Panc1 (cell line): ENCODE measurements around the gene RAP1B. TPM values are rescaled to one million over a fixed set of nuclear protein-coding genes. Genes with fewer than 3 reads are reported as not detected.
A peak's percentile ranks its signal among the peaks of the same experiment; 100 is the strongest.
"Not testable (repeated sequence)": the region's sequence is repeated elsewhere in the genome, so short reads cannot be mapped to it uniquely, and the experiment has no call there.

Experiments
- ATAC-seq: fragments of 200-7000 bp; cut with Tn5 transposase; 2 replicates; pipeline ENCODE4 v1.9.1; 2020; ENCODE audit warnings: mild to moderate bottlenecking, moderate library complexity
- BruUV-seq: library from RNA; stranded (reverse); fragments of 400-500 nt; replicated peaks from 2 replicates; lab custom pipeline; 2021; lab: Mats Ljungman, UMichigan
- CTCF ChIA-PET: fragments of 300-600 bp; sonication (Branson Sonifier 250); formaldehyde crosslinking; loops from one replicate; lab custom pipeline; 2022; ENCODE audit warnings: antibody characterized with exemption; lab: Charles Lee
- POLR2A ChIA-PET: fragments of 300-600 bp; sonication (Branson Sonifier 250); formaldehyde crosslinking; loops from one replicate; lab custom pipeline; 2022; ENCODE audit warnings: antibody characterized with exemption; lab: Charles Lee
- DNase-seq: peaks from one replicate; pipeline ENCODE4 v3.0.0-alpha.2; 2010; ENCODE audit warnings: low read depth, low spot score
- H3K27ac ChIP-seq: 2 replicates; pipeline ENCODE4 v1.5.1; 2011; ENCODE audit warnings: mild to moderate bottlenecking, low read length, inconsistent platforms
- H3K27me3 ChIP-seq: fragments of 200-500 bp; sonication (Bioruptor generic); 2 replicates; pipeline ENCODE4 v1.6.0; 2014; ENCODE audit warnings: low read length, inconsistent platforms; ENCODE audit not compliant: control insufficient read depth, insufficient read depth
- H3K36me3 ChIP-seq: fragments of 200-500 bp; sonication (Bioruptor generic); 2 replicates; pipeline ENCODE4 v1.5.1; 2014; ENCODE audit warnings: inconsistent platforms, mild to moderate bottlenecking, low read length, moderate library complexity; ENCODE audit not compliant: control insufficient read depth, insufficient read depth
- H3K4me1 ChIP-seq: 2 replicates; pipeline ENCODE4 v1.5.1; 2011; ENCODE audit warnings: inconsistent platforms, mild to moderate bottlenecking, low read length, moderate library complexity; ENCODE audit not compliant: control insufficient read depth, insufficient read depth
- H3K4me3 ChIP-seq, 2 experiments: 2 replicates each; pipeline ENCODE4 v1.5.1; 2011 to 2012; ENCODE audit warnings: low read depth in 2 of 2, low read length in 2 of 2, mild to moderate bottlenecking in 2 of 2, inconsistent platforms in 1 of 2, moderate library complexity in 1 of 2
- H3K9me3 ChIP-seq: fragments of 200-500 bp; sonication (Bioruptor generic); 2 replicates; pipeline ENCODE4 v1.5.1; 2014; ENCODE audit warnings: low read depth, mild to moderate bottlenecking, inconsistent platforms, low read length, moderate library complexity; ENCODE audit not compliant: control insufficient read depth, insufficient read depth
- CTCF ChIP-seq: fragments of 450-650 bp; IDR thresholded peaks from 2 replicates; pipeline ENCODE4 v1.5.1; 2017; ENCODE audit warnings: mild to moderate bottlenecking
- POLR2AphosphoS5 ChIP-seq: IDR thresholded peaks from 2 replicates; pipeline ENCODE4 v1.6.1; 2012; ENCODE audit warnings: mild to moderate bottlenecking, low read depth, low read length, moderate library complexity
- SIN3A ChIP-seq: IDR thresholded peaks from 2 replicates; pipeline ENCODE4 v1.6.1; 2012; ENCODE audit warnings: low read depth, mild to moderate bottlenecking, low read length, moderate library complexity, borderline replicate concordance; ENCODE audit not compliant: insufficient read depth
- TCF7L2 ChIP-seq: IDR thresholded peaks from 2 replicates; pipeline ENCODE4 v1.6.1; 2011; ENCODE audit warnings: mild to moderate bottlenecking, low read depth, low read length, inconsistent platforms
- in situ Hi-C: cut with HindIII; loops from 2 replicates; pipeline ENCODE4 v1.10.0; 2016; ENCODE audit warnings: low sequenced_read_pairs, low pct_unique_long_range_greater_than_20kb
- intact Hi-C: fragments of 100-400 bp; cut with micrococcal nuclease; formaldehyde crosslinking; loops from one replicate; pipeline ENCODE4 v1.10.0; 2022; ENCODE audit not compliant: unreplicated experiment
- total RNA-seq: library from RNA; stranded (reverse); gene quantifications from one replicate; pipeline ENCODE4 v1.2.1, GENCODE V29; 2021; ENCODE audit not compliant: unreplicated experiment
- TF ChIP-seq, protein P1 (sequence below), 2 experiments: IDR thresholded peaks; 2 replicates each; pipeline ENCODE4 v1.6.1; 2011 to 2012; ENCODE audit warnings: low read depth in 2 of 2, control low read depth in 1 of 2, low read length in 1 of 2, mild to moderate bottlenecking in 1 of 2, moderate library complexity in 1 of 2; ENCODE audit not compliant: insufficient read depth in 1 of 2

The RAP1B gene
- total RNA-seq, 1 experiment from 2014 or later, result 328 TPM

DNA sequence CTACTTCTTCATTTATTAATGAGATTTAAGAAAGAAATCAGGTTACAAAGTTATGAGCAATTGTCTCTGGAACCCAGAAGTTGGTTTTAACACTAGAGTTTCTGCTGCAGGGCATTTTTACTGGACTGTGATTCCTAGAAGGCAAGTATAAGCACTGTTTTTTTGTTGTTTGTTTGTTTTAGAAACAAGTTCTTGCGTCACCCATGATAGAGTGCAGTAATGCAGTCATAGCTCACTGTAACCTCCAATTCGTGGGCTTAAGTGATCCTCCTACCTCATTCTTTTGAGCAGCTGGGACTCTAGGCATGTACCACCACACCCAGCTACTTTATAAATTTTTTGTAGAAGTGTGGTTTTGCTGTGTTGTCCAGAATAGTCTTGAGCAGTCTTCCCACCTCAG, 25.6 kb downstream of the RAP1B start:
- in situ Hi-C loops (no loop called here), intact Hi-C loops (no loop called here)
- Histone ChIP-seq H3K4me3 (no peak overlapping the region), H3K9me3 (no peaks in the 10 kb centered on the region), H3K27ac (no peak overlapping the region), H3K4me1 (peaks cover 93% of the 10 kb centered on the region), H3K36me3 (peaks cover 2% of the 10 kb centered on the region; the same call in 1 of the 2 replicates), H3K27me3 (no peaks in the 10 kb centered on the region)
- DNase-seq (no peak), ATAC-seq (peak; percentile 32; the same call in 1 of the 2 replicates)
- CTCF ChIA-PET, result no interaction called here
- no peak for TF ChIP-seq SIN3A
- TF ChIP-seq CTCF, result no peak
- TF ChIP-seq, protein P1, sequence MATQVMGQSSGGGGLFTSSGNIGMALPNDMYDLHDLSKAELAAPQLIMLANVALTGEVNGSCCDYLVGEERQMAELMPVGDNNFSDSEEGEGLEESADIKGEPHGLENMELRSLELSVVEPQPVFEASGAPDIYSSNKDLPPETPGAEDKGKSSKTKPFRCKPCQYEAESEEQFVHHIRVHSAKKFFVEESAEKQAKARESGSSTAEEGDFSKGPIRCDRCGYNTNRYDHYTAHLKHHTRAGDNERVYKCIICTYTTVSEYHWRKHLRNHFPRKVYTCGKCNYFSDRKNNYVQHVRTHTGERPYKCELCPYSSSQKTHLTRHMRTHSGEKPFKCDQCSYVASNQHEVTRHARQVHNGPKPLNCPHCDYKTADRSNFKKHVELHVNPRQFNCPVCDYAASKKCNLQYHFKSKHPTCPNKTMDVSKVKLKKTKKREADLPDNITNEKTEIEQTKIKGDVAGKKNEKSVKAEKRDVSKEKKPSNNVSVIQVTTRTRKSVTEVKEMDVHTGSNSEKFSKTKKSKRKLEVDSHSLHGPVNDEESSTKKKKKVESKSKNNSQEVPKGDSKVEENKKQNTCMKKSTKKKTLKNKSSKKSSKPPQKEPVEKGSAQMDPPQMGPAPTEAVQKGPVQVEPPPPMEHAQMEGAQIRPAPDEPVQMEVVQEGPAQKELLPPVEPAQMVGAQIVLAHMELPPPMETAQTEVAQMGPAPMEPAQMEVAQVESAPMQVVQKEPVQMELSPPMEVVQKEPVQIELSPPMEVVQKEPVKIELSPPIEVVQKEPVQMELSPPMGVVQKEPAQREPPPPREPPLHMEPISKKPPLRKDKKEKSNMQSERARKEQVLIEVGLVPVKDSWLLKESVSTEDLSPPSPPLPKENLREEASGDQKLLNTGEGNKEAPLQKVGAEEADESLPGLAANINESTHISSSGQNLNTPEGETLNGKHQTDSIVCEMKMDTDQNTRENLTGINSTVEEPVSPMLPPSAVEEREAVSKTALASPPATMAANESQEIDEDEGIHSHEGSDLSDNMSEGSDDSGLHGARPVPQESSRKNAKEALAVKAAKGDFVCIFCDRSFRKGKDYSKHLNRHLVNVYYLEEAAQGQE (IDR thresholded peaks at IDR 0.05; ENCODE audit: insufficient read depth in 1 of 2, low read depth in 2 of 2, low read length in 1 of 2), result no peak
- no peak for TF ChIP-seq TCF7L2
- no peak for TF ChIP-seq POLR2AphosphoS5
- POLR2A ChIA-PET, result no interaction called here
- BruUV-seq, result no TSS peak

DNA sequence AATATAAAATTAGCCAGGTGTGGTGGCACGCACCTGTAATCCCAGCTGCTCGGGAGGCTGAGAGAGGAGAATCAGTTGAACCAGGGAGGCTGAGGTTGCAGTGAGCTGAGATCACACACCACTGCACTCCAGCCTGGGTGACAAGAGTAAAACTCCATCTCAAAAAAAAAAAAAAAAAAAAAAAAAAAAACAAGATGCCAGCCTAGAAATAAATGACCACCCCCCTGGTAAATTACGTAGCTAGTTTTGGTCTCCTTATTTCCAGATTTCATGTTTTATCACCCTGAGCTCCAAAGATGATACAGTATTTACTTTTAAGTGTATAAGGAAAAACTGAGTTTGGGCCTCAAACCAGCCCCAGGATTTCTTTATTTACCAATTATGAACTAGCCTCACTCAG, 26.7 kb downstream of the RAP1B start:
- in situ Hi-C loops, result not testable (repeated sequence)

DNA sequence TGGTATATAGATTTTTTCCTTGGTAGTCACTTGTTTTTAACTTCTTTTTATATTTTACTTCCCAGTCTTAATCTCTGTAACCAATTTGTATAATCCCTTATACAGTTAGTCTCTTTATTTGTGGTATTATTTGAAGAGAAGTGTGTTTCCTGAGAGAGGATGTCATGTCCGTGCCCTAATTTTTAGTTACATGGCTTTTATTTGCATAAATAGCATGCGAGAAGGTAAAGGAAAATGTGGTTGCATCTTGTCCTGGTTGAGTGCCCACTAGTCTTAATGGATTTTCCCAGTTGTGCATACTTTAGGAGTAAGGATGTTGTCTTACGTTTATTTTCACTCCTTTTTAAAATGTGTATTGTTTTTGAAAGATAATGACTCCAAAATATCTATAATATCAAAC, 27.5 kb downstream of the RAP1B start:
- CTCF ChIA-PET, result interaction anchor here (0.6 kb wide), 2 partner anchors 14 to 170 kb away, joined by 3 to 9 read pairs; partner anchors contain the start of gene MDM2
- Histone ChIP-seq H3K4me1 (peaks cover 90% of the 10 kb centered on the region), H3K27ac (peak overlapping the region; percentile 63), H3K9me3 (no peaks in the 10 kb centered on the region), H3K4me3 (no peak overlapping the region), H3K27me3 (no peaks in the 10 kb centered on the region), H3K36me3 (peaks cover 5% of the 10 kb centered on the region; the same call in 1 of the 2 replicates)
- TF ChIP-seq TCF7L2 (no peak), SIN3A (no peak), CTCF (no peak), POLR2AphosphoS5 (no peak)
- TF ChIP-seq, protein P1 (IDR thresholded peaks at IDR 0.05; ENCODE audit: insufficient read depth in 1 of 2, low read depth in 2 of 2, low read length in 1 of 2), result no peak
- DNase-seq (no peak), ATAC-seq (no peak)
- in situ Hi-C loops, result no loop called here
- BruUV-seq, result no TSS peak
- intact Hi-C loops, result no loop called here
- POLR2A ChIA-PET, result interaction anchor here (0.6 kb wide), 1 partner anchor 108 kb away, joined by 11 read pairs; the partner anchor contains the start of gene SLC35E3

More for the DNA sequence above, 26.7 kb downstream of the RAP1B start:
- H3K36me3 ChIP-seq, H3K4me3 ChIP-seq, BruUV-seq, DNase-seq, intact Hi-C loops, ATAC-seq, H3K27me3 ChIP-seq, H3K9me3 ChIP-seq: not testable (repeated sequence)
- POLR2A ChIA-PET, result interaction anchor here (0.6 kb wide), 1 partner anchor 108 kb away, joined by 11 read pairs; the partner anchor contains the start of gene SLC35E3
- CTCF ChIA-PET, result interaction anchor here (0.6 kb wide), 2 partner anchors 13 to 170 kb away, joined by 3 to 9 read pairs; partner anchors contain the start of gene MDM2
- peak overlapping the region; percentile 13; the same call in 1 of the 2 replicates for H3K27ac ChIP-seq
- H3K4me1 ChIP-seq, result peaks cover 91% of the 10 kb centered on the region
